ENCODE results near the gene NAA10.

DNA sequence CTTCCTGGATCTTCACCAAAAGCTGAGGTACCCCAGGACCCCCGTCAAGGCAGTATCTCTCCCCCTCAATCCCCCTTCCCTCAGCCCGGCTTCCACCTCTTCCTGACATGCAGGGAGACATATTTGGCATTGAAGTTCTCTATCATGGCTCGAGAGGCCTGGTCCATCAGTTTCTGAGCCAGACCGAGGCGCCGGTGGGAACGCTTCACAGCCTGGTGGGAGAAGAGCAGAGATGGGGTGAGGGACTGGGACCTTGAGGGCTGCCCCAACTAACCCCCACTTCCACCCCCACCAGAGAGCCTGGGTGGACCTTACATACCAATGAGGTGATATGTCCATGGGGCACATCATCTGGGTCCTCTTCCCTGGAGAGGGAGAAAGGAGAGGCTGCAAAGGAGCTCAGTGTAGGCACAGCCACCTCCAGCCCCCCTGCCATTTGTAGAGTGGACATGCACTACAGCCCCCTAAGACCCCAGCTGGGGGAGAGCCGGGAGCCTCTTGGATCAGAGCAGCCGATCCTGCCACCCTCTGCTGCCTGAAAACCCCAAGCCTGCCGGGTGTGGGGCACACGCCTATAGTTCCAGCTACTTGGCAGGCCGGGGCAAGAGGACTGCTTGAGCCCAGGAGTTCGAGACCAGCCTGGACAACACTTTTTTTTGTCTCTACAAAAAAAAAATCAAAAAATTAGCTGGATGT is 2.5 kb downstream of the NAA10 start:
- TF ChIP-seq POLR2A (IDR thresholded peaks at IDR 0.05) (no peak), CTCF (IDR thresholded peaks at IDR 0.05) (no peak)
